ENCODE data around the gene TDRD5.

The TDRD5 gene

GRCh38 chr1:179731643-179732042 is 140.0 kb downstream of the TDRD5 start:
- no peak for ATAC-seq
- no peak for TF ChIP-seq ZC3H10 (CRISPR knock-in tag; IDR thresholded peaks at IDR 0.05)
- no peak for TF ChIP-seq CREB5 (CRISPR knock-in tag; IDR thresholded peaks at IDR 0.05; ENCODE audit: low read depth)
- TF ChIP-seq ZNF70 (CRISPR knock-in tag; IDR thresholded peaks at IDR 0.05): no peak
- TF ChIP-seq TOX (CRISPR knock-in tag; IDR thresholded peaks at IDR 0.05; ENCODE audit: borderline replicate concordance): no peak
- TF ChIP-seq CSRNP3 (CRISPR knock-in tag; IDR thresholded peaks at IDR 0.05): no peak
- no peak for TF ChIP-seq ESRRG (CRISPR knock-in tag; IDR thresholded peaks at IDR 0.05)
- TF ChIP-seq PPARA (CRISPR knock-in tag; IDR thresholded peaks at IDR 0.05; ENCODE audit: borderline replicate concordance): no peak
- no peak for TF ChIP-seq ISL1 (CRISPR knock-in tag; IDR thresholded peaks at IDR 0.05)
- TF ChIP-seq SNAI2 (CRISPR knock-in tag; IDR thresholded peaks at IDR 0.05): no peak
- TF ChIP-seq TSHZ2 (CRISPR knock-in tag; IDR thresholded peaks at IDR 0.05): no peak
- no peak for TF ChIP-seq CSDC2 (CRISPR knock-in tag; IDR thresholded peaks at IDR 0.05)
- TF ChIP-seq ARNTL (CRISPR knock-in tag; IDR thresholded peaks at IDR 0.05; ENCODE audit: borderline replicate concordance, low read depth): no peak
- TF ChIP-seq OSR1 (CRISPR knock-in tag; IDR thresholded peaks at IDR 0.05): no peak
- no peak for TF ChIP-seq GLIS3 (CRISPR knock-in tag; IDR thresholded peaks at IDR 0.05)

Measured in SK-N-SH treated with all-trans-retinoic acid at 6 μM for 48 hours (cell line).